Measurements from ENCODE around the gene DENND4B. TPM values are rescaled to one million over a fixed set of nuclear protein-coding genes. Genes with fewer than 3 reads are reported as not detected.

The DENND4B gene
- total and polyA plus RNA-seq, 10 of the 15 experiments (the other 5 are each of a cell fraction or from before 2014, with no cell fraction given) = 12.0 to 74.8 (median 22.7) TPM

DNA sequence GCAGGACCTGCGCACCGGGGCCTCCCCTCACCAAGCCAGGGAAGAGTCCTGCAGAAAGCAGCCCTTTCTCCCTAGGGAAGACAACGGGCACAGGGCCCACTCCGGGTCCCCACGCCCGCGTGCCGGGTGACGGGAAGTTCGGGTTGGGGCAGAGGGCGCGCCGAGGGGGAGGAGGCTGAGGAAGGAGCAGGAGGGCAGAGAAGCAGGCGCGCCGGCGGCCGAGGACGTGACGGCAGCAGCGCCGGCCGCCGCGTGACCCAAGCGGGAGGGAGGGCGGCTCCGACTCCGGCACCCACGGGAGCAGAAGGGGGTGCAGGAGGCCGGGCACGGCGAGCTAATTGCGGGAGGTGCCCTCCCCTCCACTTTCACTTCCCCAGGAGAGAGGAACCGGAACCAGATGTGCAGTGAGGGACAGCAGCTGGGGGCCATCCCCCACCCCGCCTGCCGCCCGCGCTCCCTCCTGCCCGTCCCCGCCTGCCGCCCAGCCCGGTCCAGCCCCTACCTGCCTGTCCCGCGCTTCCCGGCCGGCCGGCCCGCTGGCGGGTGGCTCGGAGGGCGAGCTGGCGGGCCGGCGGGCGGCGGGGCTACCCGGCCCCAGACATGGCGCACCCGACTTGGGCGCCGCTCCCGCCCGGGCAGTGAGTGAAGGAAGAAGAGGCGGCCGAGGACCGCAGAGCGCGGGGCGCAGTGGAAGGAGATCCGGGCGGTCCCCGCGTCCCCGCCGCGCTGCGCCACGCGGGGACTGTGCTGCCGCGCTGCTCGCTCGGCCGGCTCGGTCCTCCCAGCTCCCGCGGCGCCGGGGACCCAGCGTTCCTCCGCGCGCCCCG, 510 bp downstream of the DENND4B start (continued):
- TF ChIP-seq BHLHE40 (IDR thresholded peaks at IDR 0.05; ENCODE audit: borderline replicate concordance in 1 of 2, low read depth in 2 of 2, low read length in 1 of 2) (peak; percentile 92 to 97), FOS (IDR thresholded peaks at IDR 0.05; ENCODE audit: borderline replicate concordance, extremely low read depth, insufficient read length) (no peak), WRNIP1 (IDR thresholded peaks at IDR 0.05; ENCODE audit: borderline replicate concordance, low read depth, low read length) (no peak), TAF1 (IDR thresholded peaks at IDR 0.05; ENCODE audit: borderline replicate concordance, low read depth, low read length) (peak; percentile 29; the same call in 1 of the 2 replicates), MXI1 (IDR thresholded peaks at IDR 0.05; ENCODE audit: low read depth, low read length) (peak; percentile 91; the same call in 1 of the 2 replicates), NFXL1 (IDR thresholded peaks at IDR 0.05; ENCODE audit: borderline replicate concordance) (0 out of 2 replicates have a peak, but pooled peaks have one; percentile 40), LARP7 (IDR thresholded peaks at IDR 0.05) (peak; percentile 94), RAD21 (IDR thresholded peaks at IDR 0.05; ENCODE audit: insufficient read depth, low read depth, low read length) (no peak), ZNF622 (IDR thresholded peaks at IDR 0.05) (no peak), ZBED1 (IDR thresholded peaks at IDR 0.05; ENCODE audit: borderline replicate concordance) (peak; percentile 62; the same call in 1 of the 2 replicates), MTA2 (IDR thresholded peaks at IDR 0.05; ENCODE audit: low read depth) (peak; percentile 44; the same call in 1 of the 2 replicates), ZNF274 (IDR thresholded peaks at IDR 0.05; ENCODE audit: insufficient read depth, insufficient read length) (no peak), SPI1 (IDR thresholded peaks at IDR 0.05; ENCODE audit: borderline replicate concordance, insufficient read depth, low read depth, low read length) (peak; percentile 99), CBX3 (IDR thresholded peaks at IDR 0.05; ENCODE audit: borderline replicate concordance, low read depth) (no peak), HDAC6 (IDR thresholded peaks at IDR 0.05; ENCODE audit: unreplicated experiment) (no peak), SMARCA5 (IDR thresholded peaks at IDR 0.05) (peak; percentile 88), TCF12 (IDR thresholded peaks at IDR 0.05; ENCODE audit: low read depth, low read length) (peak; percentile 99)
- TF ChIP-seq, protein P1, sequence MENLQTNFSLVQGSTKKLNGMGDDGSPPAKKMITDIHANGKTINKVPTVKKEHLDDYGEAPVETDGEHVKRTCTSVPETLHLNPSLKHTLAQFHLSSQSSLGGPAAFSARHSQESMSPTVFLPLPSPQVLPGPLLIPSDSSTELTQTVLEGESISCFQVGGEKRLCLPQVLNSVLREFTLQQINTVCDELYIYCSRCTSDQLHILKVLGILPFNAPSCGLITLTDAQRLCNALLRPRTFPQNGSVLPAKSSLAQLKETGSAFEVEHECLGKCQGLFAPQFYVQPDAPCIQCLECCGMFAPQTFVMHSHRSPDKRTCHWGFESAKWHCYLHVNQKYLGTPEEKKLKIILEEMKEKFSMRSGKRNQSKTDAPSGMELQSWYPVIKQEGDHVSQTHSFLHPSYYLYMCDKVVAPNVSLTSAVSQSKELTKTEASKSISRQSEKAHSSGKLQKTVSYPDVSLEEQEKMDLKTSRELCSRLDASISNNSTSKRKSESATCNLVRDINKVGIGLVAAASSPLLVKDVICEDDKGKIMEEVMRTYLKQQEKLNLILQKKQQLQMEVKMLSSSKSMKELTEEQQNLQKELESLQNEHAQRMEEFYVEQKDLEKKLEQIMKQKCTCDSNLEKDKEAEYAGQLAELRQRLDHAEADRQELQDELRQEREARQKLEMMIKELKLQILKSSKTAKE (IDR thresholded peaks at IDR 0.05; ENCODE audit: low read depth, poor library complexity, severe bottlenecking) = no peak
- TF ChIP-seq, protein P2, sequence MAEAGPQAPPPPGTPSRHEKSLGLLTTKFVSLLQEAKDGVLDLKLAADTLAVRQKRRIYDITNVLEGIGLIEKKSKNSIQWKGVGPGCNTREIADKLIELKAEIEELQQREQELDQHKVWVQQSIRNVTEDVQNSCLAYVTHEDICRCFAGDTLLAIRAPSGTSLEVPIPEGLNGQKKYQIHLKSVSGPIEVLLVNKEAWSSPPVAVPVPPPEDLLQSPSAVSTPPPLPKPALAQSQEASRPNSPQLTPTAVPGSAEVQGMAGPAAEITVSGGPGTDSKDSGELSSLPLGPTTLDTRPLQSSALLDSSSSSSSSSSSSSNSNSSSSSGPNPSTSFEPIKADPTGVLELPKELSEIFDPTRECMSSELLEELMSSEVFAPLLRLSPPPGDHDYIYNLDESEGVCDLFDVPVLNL (IDR thresholded peaks at IDR 0.05; ENCODE audit: low read depth, low read length) = no peak
- TF ChIP-seq, protein P3, sequence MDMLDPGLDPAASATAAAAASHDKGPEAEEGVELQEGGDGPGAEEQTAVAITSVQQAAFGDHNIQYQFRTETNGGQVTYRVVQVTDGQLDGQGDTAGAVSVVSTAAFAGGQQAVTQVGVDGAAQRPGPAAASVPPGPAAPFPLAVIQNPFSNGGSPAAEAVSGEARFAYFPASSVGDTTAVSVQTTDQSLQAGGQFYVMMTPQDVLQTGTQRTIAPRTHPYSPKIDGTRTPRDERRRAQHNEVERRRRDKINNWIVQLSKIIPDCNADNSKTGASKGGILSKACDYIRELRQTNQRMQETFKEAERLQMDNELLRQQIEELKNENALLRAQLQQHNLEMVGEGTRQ (IDR thresholded peaks at IDR 0.05; ENCODE audit: borderline replicate concordance, low read depth, low read length) = peak; percentile 67
- TF ChIP-seq, protein P4, sequence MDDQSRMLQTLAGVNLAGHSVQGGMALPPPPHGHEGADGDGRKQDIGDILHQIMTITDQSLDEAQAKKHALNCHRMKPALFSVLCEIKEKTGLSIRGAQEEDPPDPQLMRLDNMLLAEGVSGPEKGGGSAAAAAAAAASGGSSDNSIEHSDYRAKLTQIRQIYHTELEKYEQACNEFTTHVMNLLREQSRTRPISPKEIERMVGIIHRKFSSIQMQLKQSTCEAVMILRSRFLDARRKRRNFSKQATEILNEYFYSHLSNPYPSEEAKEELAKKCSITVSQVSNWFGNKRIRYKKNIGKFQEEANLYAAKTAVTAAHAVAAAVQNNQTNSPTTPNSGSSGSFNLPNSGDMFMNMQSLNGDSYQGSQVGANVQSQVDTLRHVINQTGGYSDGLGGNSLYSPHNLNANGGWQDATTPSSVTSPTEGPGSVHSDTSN (IDR thresholded peaks at IDR 0.05; ENCODE audit: insufficient replicate concordance, low read depth, low read length) = peak; percentile 78

Data from GM12878 (cell line).